K562 (cell line): ENCODE measurements around the gene DGCR2. TPM values are rescaled to one million over a fixed set of nuclear protein-coding genes. Genes with fewer than 3 reads are reported as not detected.
A peak's percentile ranks its signal among the peaks of the same experiment; 100 is the strongest.

Source experiments
- ARID1B ChIP-seq: fragments of 450-650 bp; IDR thresholded peaks from 2 replicates; pipeline ENCODE4 v1.6.1; 2016; ENCODE audit warnings: antibody characterized with exemption, mild to moderate bottlenecking, inconsistent platforms
- ARID2 ChIP-seq: fragments of 450-650 bp; IDR thresholded peaks from 2 replicates; pipeline ENCODE4 v1.6.1; 2017; ENCODE audit warnings: antibody characterized with exemption, mild to moderate bottlenecking
- BCOR ChIP-seq: fragments of 450-650 bp; IDR thresholded peaks from 2 replicates; pipeline ENCODE4 v1.6.1; 2016
- BRF1 ChIP-seq: IDR thresholded peaks from 3 replicates; pipeline ENCODE4 v1.6.1; 2011; ENCODE audit warnings: borderline replicate concordance, mild to moderate bottlenecking; ENCODE audit not compliant: insufficient read length; ENCODE audit errors: extremely low read depth
- CBFA2T2 ChIP-seq: fragments of 450-650 bp; conservative IDR thresholded peaks from 2 replicates; pipeline ENCODE4 v1.6.1; 2017; ENCODE audit warnings: mild to moderate bottlenecking
- CEBPB ChIP-seq: fragments of 450-650 bp; IDR thresholded peaks from 2 replicates; pipeline ENCODE4 v1.6.1; 2016; ENCODE audit warnings: missing genetic modification characterization, missing compliant biosample characterization
- CHD1 ChIP-seq: fragments of 200-600 bp; sonication (generic); IDR thresholded peaks from one replicate; pipeline ENCODE4 v1.6.1; 2012; ENCODE audit warnings: mild to moderate bottlenecking, moderate library complexity, low read length, inconsistent platforms
- E2F3 ChIP-seq: fragments of 250-450 bp; sonication (Bioruptor Pico); IDR thresholded peaks from 2 replicates; pipeline ENCODE4 v1.4.0; 2020; ENCODE audit warnings: mild to moderate bottlenecking
- MIER1 ChIP-seq: fragments of 450-650 bp; IDR thresholded peaks from 2 replicates; pipeline ENCODE4 v1.6.1; 2016; ENCODE audit warnings: antibody characterized with exemption, mild to moderate bottlenecking, low read depth
- MITF ChIP-seq: IDR thresholded peaks from 2 replicates; pipeline ENCODE4 v1.6.1; 2014; ENCODE audit warnings: antibody characterized with exemption
- NFE2 ChIP-seq: IDR thresholded peaks from 2 replicates; pipeline ENCODE4 v1.6.1; 2014; ENCODE audit warnings: antibody characterized with exemption, low read depth
- POLR2AphosphoS5 ChIP-seq: IDR thresholded peaks from 2 replicates; pipeline ENCODE4 v1.6.1; 2011; ENCODE audit warnings: mild to moderate bottlenecking, low read depth, low read length, moderate library complexity; ENCODE audit not compliant: control insufficient read depth, insufficient read depth
- PTTG1 ChIP-seq: fragments of 450-650 bp; IDR thresholded peaks from 2 replicates; pipeline ENCODE4 v1.6.1; 2016; ENCODE audit warnings: low read depth, mild to moderate bottlenecking, missing genetic modification characterization, missing compliant biosample characterization
- SAP30 ChIP-seq: fragments of 200-600 bp; sonication (generic); IDR thresholded peaks from 2 replicates; pipeline ENCODE4 v1.6.1; 2012; ENCODE audit warnings: borderline replicate concordance, low read depth, mild to moderate bottlenecking, moderate library complexity, low read length, control low read depth, inconsistent platforms; ENCODE audit not compliant: insufficient read depth, poor library complexity, severe bottlenecking
- SIN3A ChIP-seq, 2 experiments: fragments of 150-350 bp in 1 of 2; IDR thresholded peaks; 2 replicates each; pipeline ENCODE4 v1.6.1; 2011 to 2016; ENCODE audit warnings: borderline replicate concordance in 2 of 2, low read depth in 2 of 2, low read length in 2 of 2, mild to moderate bottlenecking in 2 of 2, moderate library complexity in 2 of 2; ENCODE audit not compliant: control insufficient read depth in 1 of 2
- TEAD2 ChIP-seq: fragments of 450-650 bp; IDR thresholded peaks from 2 replicates; pipeline ENCODE4 v1.6.1; 2016; ENCODE audit warnings: missing genetic modification characterization, control low read depth, missing compliant biosample characterization
- ZBTB2 ChIP-seq: fragments of 450-650 bp; IDR thresholded peaks from 2 replicates; pipeline ENCODE4 v1.6.1; 2016; ENCODE audit warnings: antibody characterized with exemption
- ZBTB43 ChIP-seq: sonication (generic); formaldehyde crosslinking; IDR thresholded peaks from 2 replicates; pipeline ENCODE4 v1.8.0; 2023; ENCODE audit warnings: mild to moderate bottlenecking, missing genetic modification reagents
- ZKSCAN8 ChIP-seq: fragments of 200-800 bp; sonication (Bioruptor generic); IDR thresholded peaks from 2 replicates; pipeline ENCODE4 v1.6.1; 2016; ENCODE audit warnings: missing genetic modification characterization, missing compliant biosample characterization
- ZNF24 ChIP-seq: fragments of 450-650 bp; IDR thresholded peaks from 2 replicates; pipeline ENCODE4 v1.6.1; 2016
- ZNF41 ChIP-seq: fragments of 250-450 bp; sonication (Bioruptor Pico); conservative IDR thresholded peaks from 2 replicates; pipeline ENCODE4 v1.4.0; 2020; ENCODE audit warnings: mild to moderate bottlenecking
- ZNF431 ChIP-seq: sonication (generic); formaldehyde crosslinking; IDR thresholded peaks from 2 replicates; pipeline ENCODE4 v1.8.0; 2022; ENCODE audit warnings: mild to moderate bottlenecking, missing genetic modification reagents
- ZNF740 ChIP-seq, 3 experiments: fragments of 200-800 bp in 1 of 3; sonication (Bioruptor generic) in 1 of 3; sonication (generic) in 1 of 3; formaldehyde crosslinking in 1 of 3; IDR thresholded peaks; 2 replicates each; pipeline versions ENCODE4 v1.6.1 to v1.8.0; 2016 to 2022; ENCODE audit warnings: mild to moderate bottlenecking in 2 of 3, missing compliant biosample characterization in 2 of 3, missing genetic modification characterization in 2 of 3, missing genetic modification reagents in 1 of 3
- polyA plus RNA-seq, 8 experiments: library from polyadenylated mRNA; depleted of rRNA in 4 of 8; stranded (reverse) in 5 of 8; unstranded in 3 of 8; fragments of >200 nt; fragmentation: Nextera tagmentation in 2 of 8; fragmentation: Illumina TruSeq in 1 of 8; extraction: Ambion mirVana in 2 of 8; extraction: Trizol in 1 of 8; gene quantifications; 2 replicates each; pipeline versions ENCODE4 v1.2.1 to v1.2.3, GENCODE V29; 2011 to 2014; ENCODE audit warnings: inconsistent platforms in 1 of 8, missing spikeins in 1 of 8
- total RNA-seq, 7 experiments: library from RNA; depleted of rRNA in 6 of 7; stranded (reverse); fragments of >200 nt in 6 of 7; fragmentation: Illumina TruSeq in 2 of 7; extraction: Trizol in 2 of 7; gene quantifications; 2 replicates each; pipeline versions ENCODE4 v1.2.1 to v1.2.3, GENCODE V29; 2011 to 2021; ENCODE audit warnings: low replicate concordance in 1 of 7

The DGCR2 gene
- total and polyA plus RNA-seq, 9 of the 15 experiments (the other 6 are each of a cell fraction or from before 2014, with no cell fraction given), result 0.69 to 101 (median 56.4) TPM

- TF ChIP-seq SIN3A (IDR thresholded peaks at IDR 0.05; ENCODE audit: borderline replicate concordance in 2 of 2, control insufficient read depth in 1 of 2, low read depth in 2 of 2, low read length in 2 of 2), result no peak
- TF ChIP-seq E2F3 (CRISPR knock-in tag), result no peak
- TF ChIP-seq TEAD2, result no peak
- no peak for TF ChIP-seq ARID1B
- TF ChIP-seq CEBPB, result no peak
- TF ChIP-seq ZNF740 (CRISPR knock-in tag; IDR thresholded peaks at IDR 0.05), result no peak
- TF ChIP-seq ZNF740 (tag; IDR thresholded peaks at IDR 0.05), result no peak
- no peak for TF ChIP-seq POLR2AphosphoS5
- TF ChIP-seq MIER1, result no peak
- TF ChIP-seq ZNF431 (CRISPR knock-in tag), result no peak
- TF ChIP-seq BRF1, result no peak
- peak; percentile 90 for TF ChIP-seq CHD1
- peak; percentile 23 for TF ChIP-seq SAP30
- TF ChIP-seq PTTG1 (tag), result no peak
- no peak for TF ChIP-seq ZNF24
- no peak for TF ChIP-seq ARID2
- no peak for TF ChIP-seq CBFA2T2
- TF ChIP-seq ZBTB2, result peak; percentile 83
- no peak for TF ChIP-seq ZKSCAN8
- TF ChIP-seq ZBTB43 (CRISPR knock-in tag), result no peak
- TF ChIP-seq BCOR, result 0 out of 2 replicates have a peak, but pooled peaks have one; percentile 8
- TF ChIP-seq NFE2, result no peak
- TF ChIP-seq ZNF41 (CRISPR knock-in tag), result no peak
- no peak for TF ChIP-seq MITF
Observed at GRCh38 chr22:19168088-19168890, 46.1 kb upstream of the DGCR2 start (continued).
